Measurements from ENCODE around the gene ADAM22. TPM values are rescaled to one million over a fixed set of nuclear protein-coding genes. Genes with fewer than 3 reads are reported as not detected.

ADAM22 gene
- total and polyA plus RNA-seq, 8 donors, result 2.6 to 25.3 (median 17.0) TPM

DNA sequence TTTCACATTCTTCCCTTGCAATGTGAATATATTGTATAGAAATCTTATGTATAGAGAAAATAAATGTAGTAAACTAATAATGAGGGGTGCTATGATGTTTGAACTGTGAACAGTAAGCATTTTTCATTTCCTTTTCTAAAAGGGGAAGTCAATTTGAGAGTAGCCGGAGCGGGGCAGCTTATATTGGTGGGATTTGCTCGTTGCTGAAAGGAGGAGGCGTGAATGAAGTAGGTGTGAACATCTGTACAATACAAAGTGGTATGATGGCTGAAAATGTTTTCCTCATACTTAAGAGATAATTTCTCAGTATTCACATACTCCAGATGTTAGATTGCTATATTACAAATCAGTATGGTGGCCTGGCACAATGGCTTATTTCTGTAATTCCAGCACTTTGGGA lies 198.7 kb downstream of the ADAM22 start:
- Histone ChIP-seq H3K36me3 (no peaks in the 10 kb centered on the region), H3K4me3 (no peak overlapping the region), H3K4me1 (no peaks in the 10 kb centered on the region), H3K27ac (no peak overlapping the region), H3K9me3 (no peaks in the 10 kb centered on the region), H3K27me3 (no peaks in the 10 kb centered on the region)
- intact Hi-C loops (cut with DNase I), result no loop called here
- no peak for DNase-seq
- no peak for TF ChIP-seq CTCF (IDR thresholded peaks at IDR 0.05)
- ATAC-seq, result no peak

- peak; percentile 68 for ATAC-seq
- TF ChIP-seq CTCF (IDR thresholded peaks at IDR 0.05), result no peak
- Histone ChIP-seq H3K9me3 (no peaks in the 10 kb centered on the region), H3K36me3 (no peaks in the 10 kb centered on the region), H3K27ac (no peak overlapping the region), H3K4me1 (no peaks in the 10 kb centered on the region), H3K4me3 (no peak overlapping the region), H3K27me3 (no peaks in the 10 kb centered on the region)
- intact Hi-C loops (cut with DNase I), result no loop called here
- DNase-seq, result no peak
Observed at GRCh38 chr7:88140947-88141346, 206.9 kb downstream of the ADAM22 start.

DNA sequence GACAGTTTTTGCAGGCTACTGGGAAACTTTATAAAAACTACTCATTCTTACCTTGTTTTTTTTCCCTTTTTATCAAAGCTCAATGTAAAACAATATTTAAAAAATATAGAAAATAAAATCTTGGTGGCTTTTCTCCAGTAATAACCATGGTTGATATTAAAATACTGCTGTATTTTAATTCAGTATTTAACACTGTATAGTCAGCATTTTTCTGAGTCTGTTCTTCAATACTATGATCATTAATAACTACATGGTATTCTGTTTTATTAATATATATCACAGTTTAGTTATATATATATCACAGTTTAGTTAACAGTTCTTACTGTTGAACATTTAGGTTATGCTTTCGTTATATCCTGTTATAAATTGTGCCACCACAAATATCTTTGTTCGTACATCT lies 207.4 kb downstream of the ADAM22 start:
- Histone ChIP-seq H3K27me3 (no peaks in the 10 kb centered on the region), H3K36me3 (no peaks in the 10 kb centered on the region), H3K27ac (no peak overlapping the region), H3K9me3 (no peaks in the 10 kb centered on the region), H3K4me3 (no peak overlapping the region), H3K4me1 (no peaks in the 10 kb centered on the region)
- no peak for ATAC-seq
- TF ChIP-seq CTCF (IDR thresholded peaks at IDR 0.05), result no peak
- no peak for DNase-seq
- intact Hi-C loops (cut with DNase I), result no loop called here

- no peaks in the 10 kb centered on the region for H3K27me3 ChIP-seq
- DNase-seq (no peak), ATAC-seq (no peak)
- intact Hi-C loops (cut with DNase I), result no loop called here
- no peaks in the 10 kb centered on the region for H3K4me1 ChIP-seq
- no peak for TF ChIP-seq CTCF (IDR thresholded peaks at IDR 0.05)
- H3K27ac ChIP-seq, result no peak overlapping the region
- H3K4me3 ChIP-seq, result no peak overlapping the region
- H3K9me3 ChIP-seq, result no peaks in the 10 kb centered on the region
- no peaks in the 10 kb centered on the region for H3K36me3 ChIP-seq
Observed at GRCh38 chr7:88141953-88142352, 207.9 kb downstream of the ADAM22 start.

DNA sequence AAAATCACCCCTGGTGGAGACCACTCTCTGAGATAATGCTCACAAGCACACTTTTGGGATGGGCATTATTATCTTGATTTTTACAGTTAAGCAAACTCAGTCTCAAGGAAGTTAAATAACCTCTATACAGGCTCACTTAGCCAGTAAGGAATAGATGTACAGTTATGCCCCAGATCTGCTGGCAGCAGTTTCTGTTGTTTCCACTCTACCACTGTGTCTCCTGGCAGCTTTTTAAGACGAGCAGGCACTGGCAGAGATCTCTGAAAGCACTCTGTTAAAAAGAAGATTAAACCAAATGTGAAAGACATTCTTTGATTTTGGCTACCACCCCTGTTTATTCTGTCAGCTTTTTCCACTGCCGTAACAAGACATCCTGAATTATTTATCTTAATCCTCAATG lies 212.6 kb downstream of the ADAM22 start:
- no peak overlapping the region for H3K27ac ChIP-seq
- intact Hi-C loops (cut with DNase I), result no loop called here
- no peaks in the 10 kb centered on the region for H3K4me1 ChIP-seq
- no peaks in the 10 kb centered on the region for H3K9me3 ChIP-seq
- no peak overlapping the region for H3K4me3 ChIP-seq
- DNase-seq, result no peak
- H3K27me3 ChIP-seq, result no peaks in the 10 kb centered on the region
- no peak for TF ChIP-seq CTCF (IDR thresholded peaks at IDR 0.05)
- H3K36me3 ChIP-seq, result no peaks in the 10 kb centered on the region
- no peak for ATAC-seq

All from left lung (tissue), 10 donors.